ENCODE results near the gene CNTN6.

DNA sequence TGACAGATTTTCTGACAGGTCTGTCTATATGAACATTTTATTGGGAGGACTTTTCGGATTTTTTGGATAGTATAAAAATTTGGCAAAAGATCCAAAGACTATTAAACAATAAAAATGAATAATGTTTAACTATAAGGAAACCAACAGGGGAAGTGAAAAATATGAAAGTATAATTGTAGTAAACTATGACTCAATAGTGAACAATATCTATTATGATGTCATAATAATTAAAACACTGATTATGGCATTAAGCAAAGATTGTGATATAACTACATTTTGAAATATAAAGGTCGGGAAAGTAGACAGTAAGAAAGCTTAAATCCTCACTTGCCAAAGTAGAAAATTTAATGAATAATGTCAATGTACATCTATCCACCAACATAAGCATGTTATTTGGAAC is 44.3 kb upstream of the CNTN6 start:
- TF ChIP-seq POLR2A (IDR thresholded peaks at IDR 0.05) = no peak
- no peak for TF ChIP-seq CTCF (IDR thresholded peaks at IDR 0.05)
